HepG2 (cell line): ENCODE measurements around the gene CREM.

Source experiments
- BCL6 ChIP-seq: IDR thresholded peaks from 2 replicates; pipeline ENCODE4 v1.6.1; 2016; ENCODE audit warnings: missing genetic modification reagents, missing compliant biosample characterization
- EP300 ChIP-seq, 3 experiments: sonication (generic) in 1 of 3; formaldehyde crosslinking in 1 of 3; IDR thresholded peaks; 2 replicates each; pipeline versions ENCODE4 v1.5.1 to v1.6.1; 2011 to 2020; ENCODE audit warnings: low read depth in 2 of 3, low read length in 2 of 3, borderline replicate concordance in 1 of 3, improper control_type of control experiment in 1 of 3, mild to moderate bottlenecking in 1 of 3, missing genetic modification reagents in 1 of 3, moderate library complexity in 1 of 3
- FOXJ3 ChIP-seq: sonication (generic); formaldehyde crosslinking; IDR thresholded peaks from 2 replicates; pipeline ENCODE4 v1.4.0; 2020; ENCODE audit warnings: missing genetic modification reagents, mild to moderate bottlenecking, borderline replicate concordance
- IRF2 ChIP-seq: IDR thresholded peaks from 2 replicates; pipeline ENCODE4 v1.6.1; 2018; ENCODE audit warnings: missing genetic modification reagents, missing compliant biosample characterization
- MEIS1 ChIP-seq: sonication (generic); formaldehyde crosslinking; IDR thresholded peaks from 2 replicates; pipeline ENCODE4 v1.9.0; 2021; ENCODE audit warnings: mild to moderate bottlenecking, missing genetic modification reagents, moderate library complexity, borderline replicate concordance
- POLR2A ChIP-seq, 2 experiments: IDR thresholded peaks; 2 replicates each; pipeline ENCODE4 v1.6.1; 2011; ENCODE audit warnings: low read depth in 2 of 2, low read length in 2 of 2, mild to moderate bottlenecking in 1 of 2, moderate library complexity in 1 of 2; ENCODE audit not compliant: insufficient read depth in 1 of 2
- TCF12 ChIP-seq, 2 experiments: fragments of 450-650 bp in 1 of 2; sonication (generic) in 1 of 2; formaldehyde crosslinking in 1 of 2; IDR thresholded peaks; 2 replicates each; pipeline versions ENCODE4 v1.6.1 to v1.8.0; 2017 to 2022; ENCODE audit warnings: antibody characterized with exemption in 1 of 2, mild to moderate bottlenecking in 1 of 2, missing genetic modification reagents in 1 of 2, moderate library complexity in 1 of 2
- ZNF329 ChIP-seq: sonication (generic); formaldehyde crosslinking; IDR thresholded peaks from 2 replicates; pipeline ENCODE4 v1.9.0; 2021; ENCODE audit warnings: low read depth, mild to moderate bottlenecking, missing genetic modification reagents
- TF ChIP-seq, protein P1 (sequence below): IDR thresholded peaks from 2 replicates; pipeline ENCODE4 v1.6.1; 2012; ENCODE audit warnings: low read depth, low read length, improper control_type of control experiment
- TF ChIP-seq, protein P2 (sequence below): sonication (generic); formaldehyde crosslinking; IDR thresholded peaks from 2 replicates; pipeline ENCODE4 v1.4.0; 2020; ENCODE audit warnings: mild to moderate bottlenecking, missing genetic modification reagents
- TF ChIP-seq, protein P3 (sequence below), 2 experiments: fragments of 450-650 bp in 1 of 2; sonication (generic) in 1 of 2; formaldehyde crosslinking in 1 of 2; IDR thresholded peaks; 2 replicates each; pipeline versions ENCODE4 v1.6.1 to v1.8.0; 2016 to 2022; ENCODE audit warnings: antibody characterized with exemption in 1 of 2, mild to moderate bottlenecking in 1 of 2, missing genetic modification reagents in 1 of 2
- TF ChIP-seq, protein P4 (sequence below): sonication (generic); formaldehyde crosslinking; IDR thresholded peaks from 2 replicates; pipeline ENCODE4 v1.5.0; 2020; ENCODE audit warnings: mild to moderate bottlenecking, missing genetic modification reagents, moderate library complexity

DNA sequence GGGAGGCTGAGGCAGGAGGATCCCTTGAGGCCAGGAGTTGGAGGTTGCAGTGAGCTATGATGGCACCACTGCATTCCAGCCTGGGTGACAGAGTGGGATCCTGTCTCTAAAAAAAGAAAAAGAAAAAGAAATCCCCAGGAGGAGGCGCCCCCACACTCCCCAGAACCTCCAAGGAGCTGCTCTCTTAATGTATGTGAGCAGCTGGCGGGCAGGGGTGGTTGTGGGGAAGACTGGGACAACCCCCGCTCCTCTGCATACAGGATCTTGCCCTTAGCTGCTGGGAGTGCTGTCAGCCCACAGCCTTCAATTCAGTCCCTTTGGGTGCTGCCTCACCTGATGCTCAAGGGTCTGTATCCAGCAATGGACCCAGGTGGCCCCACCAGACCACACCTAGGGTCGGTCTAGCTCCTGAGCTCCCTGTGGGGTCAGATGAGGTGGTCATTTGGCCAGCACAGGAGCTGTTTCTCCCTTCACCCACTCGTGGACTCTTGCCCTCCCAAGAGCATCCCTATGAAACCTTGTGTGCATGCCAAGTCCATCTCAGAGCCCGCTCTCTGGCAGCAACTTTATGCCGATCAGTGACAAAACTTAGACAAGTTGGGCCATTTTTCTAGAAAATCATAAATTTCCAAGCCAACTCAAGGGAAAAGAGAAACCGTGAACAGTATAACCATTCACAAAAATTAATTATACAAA, 97.5 kb downstream of the CREM start:
- TF ChIP-seq ZNF329, result no peak
- TF ChIP-seq, protein P1, sequence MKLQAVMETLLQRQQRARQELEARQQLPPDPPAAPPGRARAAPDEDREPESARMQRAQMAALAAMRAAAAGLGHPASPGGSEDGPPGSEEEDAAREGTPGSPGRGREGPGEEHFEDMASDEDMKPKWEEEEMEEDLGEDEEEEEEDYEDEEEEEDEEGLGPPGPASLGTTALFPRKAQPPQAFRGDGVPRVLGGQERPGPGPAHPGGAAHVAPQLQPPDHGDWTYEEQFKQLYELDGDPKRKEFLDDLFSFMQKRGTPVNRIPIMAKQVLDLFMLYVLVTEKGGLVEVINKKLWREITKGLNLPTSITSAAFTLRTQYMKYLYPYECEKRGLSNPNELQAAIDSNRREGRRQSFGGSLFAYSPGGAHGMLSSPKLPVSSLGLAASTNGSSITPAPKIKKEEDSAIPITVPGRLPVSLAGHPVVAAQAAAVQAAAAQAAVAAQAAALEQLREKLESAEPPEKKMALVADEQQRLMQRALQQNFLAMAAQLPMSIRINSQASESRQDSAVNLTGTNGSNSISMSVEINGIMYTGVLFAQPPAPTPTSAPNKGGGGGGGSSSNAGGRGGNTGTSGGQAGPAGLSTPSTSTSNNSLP, result no peak
- no peak for TF ChIP-seq EP300 (IDR thresholded peaks at IDR 0.05; ENCODE audit: low read depth in 2 of 2, low read length in 2 of 2)
- no peak for TF ChIP-seq EP300 (CRISPR knock-in tag; IDR thresholded peaks at IDR 0.05; ENCODE audit: borderline replicate concordance)
- no peak for TF ChIP-seq FOXJ3
- no peak for TF ChIP-seq MEIS1 (CRISPR knock-in tag)
- no peak for TF ChIP-seq TCF12 (IDR thresholded peaks at IDR 0.05)
- no peak for TF ChIP-seq TCF12 (CRISPR knock-in tag; IDR thresholded peaks at IDR 0.05)
- TF ChIP-seq IRF2 (CRISPR knock-in tag), result no peak
- no peak for TF ChIP-seq POLR2A (IDR thresholded peaks at IDR 0.05; ENCODE audit: insufficient read depth in 1 of 2, low read depth in 2 of 2, low read length in 2 of 2)
- TF ChIP-seq BCL6 (CRISPR knock-in tag), result no peak
- TF ChIP-seq, protein P2, sequence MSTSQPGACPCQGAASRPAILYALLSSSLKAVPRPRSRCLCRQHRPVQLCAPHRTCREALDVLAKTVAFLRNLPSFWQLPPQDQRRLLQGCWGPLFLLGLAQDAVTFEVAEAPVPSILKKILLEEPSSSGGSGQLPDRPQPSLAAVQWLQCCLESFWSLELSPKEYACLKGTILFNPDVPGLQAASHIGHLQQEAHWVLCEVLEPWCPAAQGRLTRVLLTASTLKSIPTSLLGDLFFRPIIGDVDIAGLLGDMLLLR (CRISPR knock-in tag), result no peak
- TF ChIP-seq, protein P3, sequence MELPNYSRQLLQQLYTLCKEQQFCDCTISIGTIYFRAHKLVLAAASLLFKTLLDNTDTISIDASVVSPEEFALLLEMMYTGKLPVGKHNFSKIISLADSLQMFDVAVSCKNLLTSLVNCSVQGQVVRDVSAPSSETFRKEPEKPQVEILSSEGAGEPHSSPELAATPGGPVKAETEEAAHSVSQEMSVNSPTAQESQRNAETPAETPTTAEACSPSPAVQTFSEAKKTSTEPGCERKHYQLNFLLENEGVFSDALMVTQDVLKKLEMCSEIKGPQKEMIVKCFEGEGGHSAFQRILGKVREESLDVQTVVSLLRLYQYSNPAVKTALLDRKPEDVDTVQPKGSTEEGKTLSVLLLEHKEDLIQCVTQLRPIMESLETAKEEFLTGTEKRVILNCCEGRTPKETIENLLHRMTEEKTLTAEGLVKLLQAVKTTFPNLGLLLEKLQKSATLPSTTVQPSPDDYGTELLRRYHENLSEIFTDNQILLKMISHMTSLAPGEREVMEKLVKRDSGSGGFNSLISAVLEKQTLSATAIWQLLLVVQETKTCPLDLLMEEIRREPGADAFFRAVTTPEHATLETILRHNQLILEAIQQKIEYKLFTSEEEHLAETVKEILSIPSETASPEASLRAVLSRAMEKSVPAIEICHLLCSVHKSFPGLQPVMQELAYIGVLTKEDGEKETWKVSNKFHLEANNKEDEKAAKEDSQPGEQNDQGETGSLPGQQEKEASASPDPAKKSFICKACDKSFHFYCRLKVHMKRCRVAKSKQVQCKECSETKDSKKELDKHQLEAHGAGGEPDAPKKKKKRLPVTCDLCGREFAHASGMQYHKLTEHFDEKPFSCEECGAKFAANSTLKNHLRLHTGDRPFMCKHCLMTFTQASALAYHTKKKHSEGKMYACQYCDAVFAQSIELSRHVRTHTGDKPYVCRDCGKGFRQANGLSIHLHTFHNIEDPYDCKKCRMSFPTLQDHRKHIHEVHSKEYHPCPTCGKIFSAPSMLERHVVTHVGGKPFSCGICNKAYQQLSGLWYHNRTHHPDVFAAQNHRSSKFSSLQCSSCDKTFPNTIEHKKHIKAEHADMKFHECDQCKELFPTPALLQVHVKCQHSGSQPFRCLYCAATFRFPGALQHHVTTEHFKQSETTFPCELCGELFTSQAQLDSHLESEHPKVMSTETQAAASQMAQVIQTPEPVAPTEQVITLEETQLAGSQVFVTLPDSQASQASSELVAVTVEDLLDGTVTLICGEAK (IDR thresholded peaks at IDR 0.05), result no peak
- TF ChIP-seq, protein P3 (CRISPR knock-in tag; IDR thresholded peaks at IDR 0.05), result no peak
- TF ChIP-seq, protein P4, sequence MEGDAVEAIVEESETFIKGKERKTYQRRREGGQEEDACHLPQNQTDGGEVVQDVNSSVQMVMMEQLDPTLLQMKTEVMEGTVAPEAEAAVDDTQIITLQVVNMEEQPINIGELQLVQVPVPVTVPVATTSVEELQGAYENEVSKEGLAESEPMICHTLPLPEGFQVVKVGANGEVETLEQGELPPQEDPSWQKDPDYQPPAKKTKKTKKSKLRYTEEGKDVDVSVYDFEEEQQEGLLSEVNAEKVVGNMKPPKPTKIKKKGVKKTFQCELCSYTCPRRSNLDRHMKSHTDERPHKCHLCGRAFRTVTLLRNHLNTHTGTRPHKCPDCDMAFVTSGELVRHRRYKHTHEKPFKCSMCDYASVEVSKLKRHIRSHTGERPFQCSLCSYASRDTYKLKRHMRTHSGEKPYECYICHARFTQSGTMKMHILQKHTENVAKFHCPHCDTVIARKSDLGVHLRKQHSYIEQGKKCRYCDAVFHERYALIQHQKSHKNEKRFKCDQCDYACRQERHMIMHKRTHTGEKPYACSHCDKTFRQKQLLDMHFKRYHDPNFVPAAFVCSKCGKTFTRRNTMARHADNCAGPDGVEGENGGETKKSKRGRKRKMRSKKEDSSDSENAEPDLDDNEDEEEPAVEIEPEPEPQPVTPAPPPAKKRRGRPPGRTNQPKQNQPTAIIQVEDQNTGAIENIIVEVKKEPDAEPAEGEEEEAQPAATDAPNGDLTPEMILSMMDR, result no peak
